ENCODE measurements around the gene LAT.
A peak's percentile ranks its signal among the peaks of the same experiment; 100 is the strongest.
"Not testable (repeated sequence)": the region's sequence is repeated elsewhere in the genome, so short reads cannot be mapped to it uniquely, and the experiment has no call there.

The LAT gene

GRCh38 chr16:28980330-28980729 is 4.5 kb upstream of the LAT start:
- DNase-seq: not testable (repeated sequence)

GRCh38 chr16:28980929-28981328 is 3.9 kb upstream of the LAT start:
- no peak for DNase-seq

- peak; percentile 33 for DNase-seq
These were observed 3.3 kb upstream of the LAT start for GRCh38 chr16:28981517-28981916.

GRCh38 chr16:28982418-28982817 is 2.4 kb upstream of the LAT start:
- no peak for DNase-seq

GRCh38 chr16:28982949-28983348 is 1.9 kb upstream of the LAT start:
- DNase-seq: no peak

GRCh38 chr16:28983644-28984043 is 1.2 kb upstream of the LAT start:
- no peak for DNase-seq

GRCh38 chr16:28984091-28984490 is 761 bp upstream of the LAT start:
- no peak for DNase-seq

GRCh38 chr16:28985211-28986041 is 574 bp downstream of the LAT start:
- DNase-seq: no peak

- DNase-seq: no peak
These were observed 1.2 kb downstream of the LAT start for GRCh38 chr16:28986046-28986445.

- DNase-seq: no peak
These were observed 1.6 kb downstream of the LAT start for GRCh38 chr16:28986492-28986891.

- no peak for DNase-seq
These were observed 2.5 kb downstream of the LAT start for GRCh38 chr16:28987170-28987853.

- no peak for DNase-seq
These were observed 4.5 kb downstream of the LAT start for GRCh38 chr16:28989363-28989762.

- peak; percentile 59 for DNase-seq
These were observed 5.7 kb downstream of the LAT start for GRCh38 chr16:28990375-28991040.

- DNase-seq: no peak
These were observed 6.8 kb downstream of the LAT start for GRCh38 chr16:28991687-28992086.

- DNase-seq: no peak
These were observed 7.6 kb downstream of the LAT start for GRCh38 chr16:28992496-28992895.

GRCh38 chr16:28998837-28999236 is 14.0 kb downstream of the LAT start:
- no peak for DNase-seq

- no peak for DNase-seq
These were observed 14.7 kb downstream of the LAT start for GRCh38 chr16:28999577-28999976.

- no peak for DNase-seq
These were observed 15.2 kb downstream of the LAT start for GRCh38 chr16:29000019-29000418.

- not testable (repeated sequence) for DNase-seq
These were observed 19.8 kb downstream of the LAT start for GRCh38 chr16:29004496-29005139.

- peak; percentile 65 for DNase-seq
These were observed 23.1 kb downstream of the LAT start for GRCh38 chr16:29007730-29008593.

- no peak for DNase-seq
These were observed 24.4 kb downstream of the LAT start for GRCh38 chr16:29009050-29009837.

GRCh38 chr16:29009838-29010166 is 24.9 kb downstream of the LAT start:
- no peak for DNase-seq
